ENCODE measurements around the gene AKAP12.
"Not testable (repeated sequence)": the region's sequence is repeated elsewhere in the genome, so short reads cannot be mapped to it uniquely, and the experiment has no call there.

The AKAP12 gene

GRCh38 chr6:151351146-151351700, 111.5 kb downstream of the AKAP12 start:
- no peak for DNase-seq

GRCh38 chr6:151351731-151352130, 112.0 kb downstream of the AKAP12 start:
- no peak for DNase-seq

GRCh38 chr6:151352410-151353396, 112.9 kb downstream of the AKAP12 start:
- DNase-seq: no peak

- no peak for DNase-seq
These were observed 114.0 kb downstream of the AKAP12 start for GRCh38 chr6:151353795-151354194.

GRCh38 chr6:151356983-151357382, 117.2 kb downstream of the AKAP12 start:
- DNase-seq: not testable (repeated sequence)

GRCh38 chr6:151357758-151358436, 118.1 kb downstream of the AKAP12 start:
- DNase-seq: no peak

GRCh38 chr6:151358475-151358874, 118.7 kb downstream of the AKAP12 start:
- no peak for DNase-seq

- no peak for DNase-seq
These were observed 119.7 kb downstream of the AKAP12 start for GRCh38 chr6:151359486-151359885.

- DNase-seq: no peak
These were observed 125.5 kb downstream of the AKAP12 start for GRCh38 chr6:151365233-151365632.

- no peak for DNase-seq
These were observed 130.8 kb downstream of the AKAP12 start for GRCh38 chr6:151370509-151371078.

GRCh38 chr6:151372164-151372563, 132.4 kb downstream of the AKAP12 start:
- DNase-seq: no peak

GRCh38 chr6:151374036-151374683, 134.4 kb downstream of the AKAP12 start:
- no peak for DNase-seq

GRCh38 chr6:151375833-151376232, 136.1 kb downstream of the AKAP12 start:
- no peak for DNase-seq

GRCh38 chr6:151376440-151376839, 136.7 kb downstream of the AKAP12 start:
- DNase-seq: no peak

GRCh38 chr6:151377095-151377494, 137.3 kb downstream of the AKAP12 start:
- DNase-seq: no peak

GRCh38 chr6:151379933-151380847, 140.4 kb downstream of the AKAP12 start:
- peak; percentile 46 for DNase-seq

GRCh38 chr6:151380848-151381205, 141.1 kb downstream of the AKAP12 start:
- DNase-seq: no peak

- no peak for DNase-seq
These were observed 142.0 kb downstream of the AKAP12 start for GRCh38 chr6:151381722-151382121.

- DNase-seq: not testable (repeated sequence)
These were observed 142.9 kb downstream of the AKAP12 start for GRCh38 chr6:151382631-151383030.

GRCh38 chr6:151384151-151384550, 144.4 kb downstream of the AKAP12 start:
- no peak for DNase-seq

GRCh38 chr6:151385177-151385576, 145.4 kb downstream of the AKAP12 start:
- no peak for DNase-seq
